ENCODE measurements around the gene ASB15.
"Not testable (repeated sequence)": the region's sequence is repeated elsewhere in the genome, so short reads cannot be mapped to it uniquely, and the experiment has no call there.

The ASB15 gene

DNA sequence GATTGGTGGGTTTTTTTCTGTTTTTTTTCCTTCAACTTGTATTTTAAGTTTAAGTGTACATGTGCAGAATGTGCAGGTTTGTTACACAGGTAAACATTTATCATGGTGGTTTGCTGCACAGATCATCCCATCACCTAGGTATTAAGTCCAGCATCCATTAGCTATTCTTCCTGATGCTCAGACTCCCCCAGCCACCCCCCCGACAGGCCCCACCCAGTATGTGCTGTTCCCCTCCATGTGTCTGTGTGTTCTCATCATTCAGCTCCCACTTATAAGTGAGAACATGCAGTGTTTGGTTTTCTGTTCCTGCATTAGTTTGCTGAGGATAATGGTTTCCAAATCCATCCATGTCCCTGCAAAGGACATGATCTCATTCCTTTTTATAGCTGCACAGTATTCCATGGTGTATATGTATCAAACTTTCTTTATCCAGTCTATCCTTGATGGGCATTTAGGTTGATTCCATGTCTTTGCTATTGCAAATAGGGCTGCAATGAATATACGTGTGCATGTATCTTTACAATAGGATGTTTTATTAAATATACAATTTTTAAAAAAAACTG lies 32.5 kb downstream of the ASB15 start:
- not testable (repeated sequence) for H2BK12ac ChIP-seq (ENCODE audit: low read length)
- WGBS (ENCODE audit: extremely low coverage, insufficient coverage, insufficient read length) = no CpG with 5 or more reads among the region's 2 CpGs

DNA sequence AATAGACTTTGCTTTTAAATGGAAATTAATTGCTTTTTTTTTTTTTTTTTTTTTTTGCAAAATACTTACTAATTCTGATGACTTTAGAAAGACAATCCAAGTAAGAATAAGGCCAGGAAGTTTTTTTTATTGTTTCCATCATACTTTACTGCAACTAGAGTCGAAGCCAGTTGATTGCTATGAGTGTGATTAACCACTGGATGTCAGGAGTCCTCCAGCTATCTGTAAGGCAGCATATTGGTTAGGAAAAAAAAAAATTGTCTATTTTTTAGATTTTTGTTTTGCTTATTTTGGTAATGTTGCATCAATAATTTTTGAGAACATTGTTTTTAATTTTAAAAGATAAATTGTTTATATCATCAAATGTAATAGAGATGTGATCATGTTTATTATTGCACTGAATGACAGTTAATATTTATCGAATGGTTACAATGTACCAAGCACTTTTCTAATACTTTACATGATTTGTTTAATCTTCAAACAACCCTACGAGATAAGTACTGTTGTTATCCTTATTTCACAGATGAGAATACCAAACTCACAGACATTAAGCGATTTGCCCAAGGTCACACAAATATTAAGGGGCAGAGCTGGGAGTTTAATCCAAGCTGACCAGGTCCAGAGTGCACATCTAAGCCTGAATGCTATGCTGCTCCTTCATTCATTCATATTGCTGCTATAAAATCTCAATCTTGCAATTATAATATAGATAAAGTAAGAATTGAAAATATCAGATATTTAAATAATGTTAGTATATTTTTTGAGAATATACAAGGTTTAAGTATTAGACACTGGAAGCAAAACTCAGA lies 34.1 kb downstream of the ASB15 start:
- WGBS (ENCODE audit: extremely low coverage, insufficient coverage, insufficient read length) = no CpG with 5 or more reads among the region's 4 CpGs
- H4K91ac ChIP-seq (ENCODE audit: low read depth, low read length) = peak overlapping the region; percentile 80
- H2AFZ ChIP-seq (ENCODE audit: insufficient read depth, low read length, poor library complexity) = no peak overlapping the region
- no peak overlapping the region for H2BK12ac ChIP-seq (ENCODE audit: low read length)
- no peak overlapping the region for H3K27ac ChIP-seq (ENCODE audit: low read depth, low read length)
- no peak overlapping the region for H4K8ac ChIP-seq (ENCODE audit: low read depth, low read length)
- peaks cover 6% of the 10 kb centered on the region for H3K79me1 ChIP-seq (ENCODE audit: low read length)
- peaks cover 0 to 5% of the 10 kb centered on the region in 2 experiments for H3K4me1 ChIP-seq (ENCODE audit: control insufficient read depth in 1 of 2, insufficient read depth in 2 of 2, low read length in 2 of 2)
- H3K36me3 ChIP-seq (ENCODE audit: control insufficient read depth in 1 of 2, insufficient read depth in 2 of 2, low read length in 2 of 2) = no peaks in the 10 kb centered on the region
- H3K9me3 ChIP-seq (ENCODE audit: insufficient read depth, low read depth, low read length) = no peaks in the 10 kb centered on the region
- H3K4me2 ChIP-seq (ENCODE audit: low read length) = no peak overlapping the region
- no peak overlapping the region for H3K18ac ChIP-seq (ENCODE audit: low read length)
- no peak overlapping the region for H3K14ac ChIP-seq (ENCODE audit: low read length)
- no peak overlapping the region for H3K4me3 ChIP-seq (ENCODE audit: low read depth, low read length)
- no peak overlapping the region for H2AK5ac ChIP-seq (ENCODE audit: low read length)
- H3K27me3 ChIP-seq (ENCODE audit: insufficient read depth, low read length) = no peaks in the 10 kb centered on the region
- peak in 1 of 2 donors; percentile 53 for DNase-seq
- H3K23ac ChIP-seq (ENCODE audit: low read length) = no peak overlapping the region
- H2BK120ac ChIP-seq (ENCODE audit: insufficient read depth, low read length, poor library complexity) = no peak overlapping the region
- H3K79me2 ChIP-seq (ENCODE audit: control insufficient read depth, insufficient read depth, low read length, poor library complexity) = no peaks in the 10 kb centered on the region
- peak overlapping the region; percentile 76 for H2BK5ac ChIP-seq (ENCODE audit: low read depth, low read length, poor library complexity)
- H3K4ac ChIP-seq (ENCODE audit: low read depth, low read length) = no peak overlapping the region
- no peak overlapping the region for H3K9ac ChIP-seq (ENCODE audit: low read length)
- no peak overlapping the region for H4K12ac ChIP-seq (ENCODE audit: low read depth, low read length)

More for the DNA sequence above, 32.5 kb downstream of the ASB15 start:
- H2AFZ ChIP-seq (ENCODE audit: insufficient read depth, low read length, poor library complexity); H3K4me1 ChIP-seq (ENCODE audit: control insufficient read depth in 1 of 2, insufficient read depth in 2 of 2, low read length in 2 of 2); H3K4me2 ChIP-seq (ENCODE audit: low read length); H3K27me3 ChIP-seq (ENCODE audit: insufficient read depth, low read length); H3K14ac ChIP-seq (ENCODE audit: low read length); H3K4ac ChIP-seq (ENCODE audit: low read depth, low read length); H3K79me1 ChIP-seq (ENCODE audit: low read length); H4K12ac ChIP-seq (ENCODE audit: low read depth, low read length); H3K9ac ChIP-seq (ENCODE audit: low read length); H4K8ac ChIP-seq (ENCODE audit: low read depth, low read length); H3K23ac ChIP-seq (ENCODE audit: low read length); H3K9me3 ChIP-seq (ENCODE audit: insufficient read depth, low read depth, low read length); H3K18ac ChIP-seq (ENCODE audit: low read length); DNase-seq; H2BK5ac ChIP-seq (ENCODE audit: low read depth, low read length, poor library complexity); H4K91ac ChIP-seq (ENCODE audit: low read depth, low read length); H3K4me3 ChIP-seq (ENCODE audit: low read depth, low read length); H3K36me3 ChIP-seq (ENCODE audit: control insufficient read depth in 1 of 2, insufficient read depth in 2 of 2, low read length in 2 of 2); H2BK120ac ChIP-seq (ENCODE audit: insufficient read depth, low read length, poor library complexity); H2AK5ac ChIP-seq (ENCODE audit: low read length); H3K79me2 ChIP-seq (ENCODE audit: control insufficient read depth, insufficient read depth, low read length, poor library complexity): not testable (repeated sequence)
- peak overlapping the region; percentile 17 for H3K27ac ChIP-seq (ENCODE audit: low read depth, low read length)

DNA sequence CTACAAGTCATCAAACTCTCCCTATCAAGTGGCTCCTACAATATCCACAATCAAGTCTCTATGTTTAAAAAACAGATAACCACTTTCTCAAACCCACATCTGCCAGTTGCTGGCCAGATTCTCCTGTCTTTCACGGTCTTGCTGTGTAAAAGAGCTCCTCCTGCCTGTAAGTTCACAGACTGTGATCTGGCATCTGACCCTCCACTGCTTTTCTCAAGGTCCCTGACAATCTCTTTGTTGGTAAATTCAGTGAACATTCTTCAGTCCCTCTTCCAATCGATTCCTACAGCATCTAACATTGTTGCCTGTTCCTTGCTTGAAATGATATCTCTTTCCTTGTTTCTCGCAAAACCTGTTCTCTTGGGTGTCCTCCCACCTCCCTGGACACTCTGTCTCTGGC lies 35.6 kb downstream of the ASB15 start:
- peaks cover 7% of the 10 kb centered on the region for H3K79me1 ChIP-seq (ENCODE audit: low read length)
- no peak overlapping the region for H3K9ac ChIP-seq (ENCODE audit: low read length)
- no peaks in the 10 kb centered on the region for H3K36me3 ChIP-seq (ENCODE audit: control insufficient read depth in 1 of 2, insufficient read depth in 2 of 2, low read length in 2 of 2)
- H2BK12ac ChIP-seq (ENCODE audit: low read length) = no peak overlapping the region
- H2AFZ ChIP-seq (ENCODE audit: insufficient read depth, low read length, poor library complexity) = no peak overlapping the region
- DNase-seq = peak in 1 of 2 donors; percentile 51
- H4K91ac ChIP-seq (ENCODE audit: low read depth, low read length) = peak overlapping the region; percentile 20
- no peak overlapping the region for H2BK5ac ChIP-seq (ENCODE audit: low read depth, low read length, poor library complexity)
- H3K4me3 ChIP-seq (ENCODE audit: low read depth, low read length) = no peak overlapping the region
- H2BK120ac ChIP-seq (ENCODE audit: insufficient read depth, low read length, poor library complexity) = no peak overlapping the region
- H3K14ac ChIP-seq (ENCODE audit: low read length) = no peak overlapping the region
- H3K18ac ChIP-seq (ENCODE audit: low read length) = no peak overlapping the region
- H3K79me2 ChIP-seq (ENCODE audit: control insufficient read depth, insufficient read depth, low read length, poor library complexity) = no peaks in the 10 kb centered on the region
- peak overlapping the region; percentile 78 for H3K27ac ChIP-seq (ENCODE audit: low read depth, low read length)
- no peak overlapping the region for H4K12ac ChIP-seq (ENCODE audit: low read depth, low read length)
- H3K9me3 ChIP-seq (ENCODE audit: insufficient read depth, low read depth, low read length) = no peaks in the 10 kb centered on the region
- H3K4ac ChIP-seq (ENCODE audit: low read depth, low read length) = no peak overlapping the region
- H3K27me3 ChIP-seq (ENCODE audit: insufficient read depth, low read length) = no peaks in the 10 kb centered on the region
- no CpG with 5 or more reads among the region's 3 CpGs for WGBS (ENCODE audit: extremely low coverage, insufficient coverage, insufficient read length)
- no peak overlapping the region for H2AK5ac ChIP-seq (ENCODE audit: low read length)
- H3K4me2 ChIP-seq (ENCODE audit: low read length) = no peak overlapping the region
- no peak overlapping the region for H4K8ac ChIP-seq (ENCODE audit: low read depth, low read length)
- H3K4me1 ChIP-seq (ENCODE audit: control insufficient read depth in 1 of 2, insufficient read depth in 2 of 2, low read length in 2 of 2) = peaks cover 0 to 5% of the 10 kb centered on the region in 2 experiments
- H3K23ac ChIP-seq (ENCODE audit: low read length) = no peak overlapping the region

DNA sequence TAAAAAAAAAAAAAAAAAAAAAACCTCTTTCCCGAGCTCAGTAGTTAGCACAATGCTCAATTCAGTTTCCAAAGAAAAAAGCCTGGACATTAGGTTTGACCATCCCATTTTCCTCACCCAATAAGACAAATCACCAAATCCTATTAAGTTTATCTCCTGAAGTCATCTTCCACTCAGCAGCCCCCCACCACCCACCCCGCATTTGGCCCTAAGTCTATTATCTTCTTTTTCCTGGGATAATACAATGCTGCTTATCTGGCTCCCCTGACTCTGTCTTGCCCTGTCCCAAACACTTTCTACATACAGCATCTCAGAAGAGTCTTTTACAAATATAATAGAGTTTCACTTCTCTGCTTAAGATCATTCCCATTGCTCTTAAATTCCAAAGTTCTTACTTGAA lies 36.3 kb downstream of the ASB15 start:
- no CpG with 5 or more reads among the region's 2 CpGs for WGBS (ENCODE audit: extremely low coverage, insufficient coverage, insufficient read length)
- no peaks in the 10 kb centered on the region for H3K27me3 ChIP-seq (ENCODE audit: insufficient read depth, low read length)

More for the DNA sequence above, 36.3 kb downstream of the ASB15 start:
- Histone ChIP-seq H3K4me1 (ENCODE audit: control insufficient read depth in 1 of 2, insufficient read depth in 2 of 2, low read length in 2 of 2) (peaks cover 0 to 5% of the 10 kb centered on the region in 2 experiments), H3K9me3 (ENCODE audit: insufficient read depth, low read depth, low read length) (no peaks in the 10 kb centered on the region), H3K36me3 (ENCODE audit: control insufficient read depth in 1 of 2, insufficient read depth in 2 of 2, low read length in 2 of 2) (no peaks in the 10 kb centered on the region), H2AK5ac (ENCODE audit: low read length) (no peak overlapping the region), H4K91ac (ENCODE audit: low read depth, low read length) (no peak overlapping the region), H3K79me1 (ENCODE audit: low read length) (peaks cover 8% of the 10 kb centered on the region), H3K4ac (ENCODE audit: low read depth, low read length) (no peak overlapping the region), H3K79me2 (ENCODE audit: control insufficient read depth, insufficient read depth, low read length, poor library complexity) (no peaks in the 10 kb centered on the region), H3K23ac (ENCODE audit: low read length) (no peak overlapping the region), H4K8ac (ENCODE audit: low read depth, low read length) (no peak overlapping the region), H3K9ac (ENCODE audit: low read length) (no peak overlapping the region), H3K14ac (ENCODE audit: low read length) (no peak overlapping the region), H3K4me2 (ENCODE audit: low read length) (no peak overlapping the region), H2AFZ (ENCODE audit: insufficient read depth, low read length, poor library complexity) (no peak overlapping the region), H3K18ac (ENCODE audit: low read length) (no peak overlapping the region), H3K4me3 (ENCODE audit: low read depth, low read length) (no peak overlapping the region), H2BK120ac (ENCODE audit: insufficient read depth, low read length, poor library complexity) (peak overlapping the region; percentile 38), H2BK5ac (ENCODE audit: low read depth, low read length, poor library complexity) (peak overlapping the region; percentile 57), H3K27ac (ENCODE audit: low read depth, low read length) (no peak overlapping the region), H2BK12ac (ENCODE audit: low read length) (no peak overlapping the region), H4K12ac (ENCODE audit: low read depth, low read length) (no peak overlapping the region)
- no peak for DNase-seq

Measured in trophoblast cell (in vitro differentiated cells and primary cell).